HepG2 (cell line): ENCODE data around the gene RPS28. TPM values are rescaled to one million over a fixed set of nuclear protein-coding genes. Genes with fewer than 3 reads are reported as not detected.

Experiments used
- MED13 ChIP-seq: sonication (generic); formaldehyde crosslinking; IDR thresholded peaks from 2 replicates; pipeline ENCODE4 v1.5.0; 2020; ENCODE audit warnings: missing genetic modification reagents
- RFX1 ChIP-seq: fragments of 450-650 bp; IDR thresholded peaks from 2 replicates; pipeline ENCODE4 v1.6.1; 2017
- SOX13 ChIP-seq, 3 experiments: fragments of 450-650 bp in 1 of 3; sonication (generic) in 1 of 3; formaldehyde crosslinking in 1 of 3; IDR thresholded peaks in 2 of 3; conservative IDR thresholded peaks in 1 of 3; 2 replicates each; pipeline versions ENCODE4 v1.5.0 to v1.6.1; 2016 to 2020; ENCODE audit warnings: antibody characterized with exemption in 1 of 3, mild to moderate bottlenecking in 1 of 3, missing compliant biosample characterization in 1 of 3, missing genetic modification reagents in 1 of 3, moderate library complexity in 1 of 3
- TBL1XR1 ChIP-seq: fragments of 150-350 bp; IDR thresholded peaks from 2 replicates; pipeline ENCODE4 v1.6.1; 2014; ENCODE audit warnings: borderline replicate concordance, low read length; ENCODE audit not compliant: partially characterized antibody
- ZFAT ChIP-seq: sonication (generic); formaldehyde crosslinking; conservative IDR thresholded peaks from 2 replicates; pipeline ENCODE4 v1.8.1; 2023; ENCODE audit warnings: missing genetic modification reagents, inconsistent platforms
- polyA plus RNA-seq, 8 experiments: library from polyadenylated mRNA; depleted of rRNA in 3 of 8; stranded (reverse) in 7 of 8; unstranded in 1 of 8; fragments of >200 nt; fragmentation: Illumina TruSeq in 4 of 8; extraction: Trizol in 4 of 8; gene quantifications; 2 replicates each; pipeline versions ENCODE4 v1.2.1 to v1.2.3, GENCODE V29; 2011 to 2016; ENCODE audit warnings: low read depth in 4 of 8, missing spikeins in 1 of 8, mixed read lengths in 1 of 8; ENCODE audit not compliant: insufficient read depth in 1 of 8
- total RNA-seq, 5 experiments: library from RNA; depleted of rRNA; stranded (reverse); fragments of >200 nt; fragmentation: Illumina TruSeq; extraction: Trizol; gene quantifications; 2 replicates each; pipeline ENCODE4 v1.2.3, GENCODE V29; 2016; ENCODE audit warnings: low read depth in 1 of 5
- TF ChIP-seq, protein P1 (sequence below): sonication (generic); formaldehyde crosslinking; IDR thresholded peaks from 2 replicates; pipeline ENCODE4 v1.4.0; 2020; ENCODE audit warnings: missing genetic modification reagents, mild to moderate bottlenecking, borderline replicate concordance
- TF ChIP-seq, protein P2 (sequence below): IDR thresholded peaks from 2 replicates; pipeline ENCODE4 v1.6.1; 2018; ENCODE audit warnings: missing genetic modification reagents, mild to moderate bottlenecking, missing compliant biosample characterization
- TF ChIP-seq, protein P3 (sequence below): sonication (generic); formaldehyde crosslinking; conservative IDR thresholded peaks from 2 replicates; pipeline ENCODE4 v1.4.0; 2020; ENCODE audit warnings: missing genetic modification reagents
- TF ChIP-seq, protein P4 (sequence below): sonication (generic); formaldehyde crosslinking; IDR thresholded peaks from 2 replicates; pipeline ENCODE4 v1.4.0; 2020; ENCODE audit warnings: missing genetic modification reagents
- TF ChIP-seq, protein P5 (sequence below), 2 experiments: IDR thresholded peaks; 2 replicates each; pipeline ENCODE4 v1.6.1; 2011 to 2012; ENCODE audit warnings: low read length in 2 of 2, borderline replicate concordance in 1 of 2, low read depth in 1 of 2, mild to moderate bottlenecking in 1 of 2, moderate library complexity in 1 of 2

The RPS28 gene
- total and polyA plus RNA-seq, 2 of the 13 experiments (the other 11 are each of a cell fraction or from before 2014, with no cell fraction given), result 281 to 545 TPM

DNA sequence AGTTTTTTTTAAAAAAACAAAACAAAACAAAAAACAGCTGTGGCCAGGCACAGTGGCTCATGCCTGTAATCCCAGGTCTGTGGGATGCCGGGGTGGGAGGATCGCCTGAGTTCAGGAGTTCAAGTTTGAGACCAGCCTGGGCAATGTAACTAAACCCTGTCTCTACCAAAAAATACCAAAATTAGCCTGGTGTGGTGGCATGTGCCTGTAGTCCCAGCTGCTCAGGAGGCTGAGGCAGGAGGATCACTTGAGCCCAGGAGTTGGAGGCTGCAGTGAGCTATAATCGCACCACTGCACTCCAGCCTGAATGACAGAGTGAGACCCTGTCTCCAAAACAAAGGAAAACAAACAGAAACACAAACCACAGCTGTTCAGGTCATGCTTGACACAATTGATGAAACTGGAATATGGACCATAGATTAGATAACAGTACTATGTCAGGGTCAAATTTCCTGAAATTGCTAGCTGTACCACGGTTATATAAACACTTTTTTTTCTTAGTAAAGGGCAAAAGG, 35.8 kb downstream of the RPS28 start (continued):
- TF ChIP-seq, protein P1, sequence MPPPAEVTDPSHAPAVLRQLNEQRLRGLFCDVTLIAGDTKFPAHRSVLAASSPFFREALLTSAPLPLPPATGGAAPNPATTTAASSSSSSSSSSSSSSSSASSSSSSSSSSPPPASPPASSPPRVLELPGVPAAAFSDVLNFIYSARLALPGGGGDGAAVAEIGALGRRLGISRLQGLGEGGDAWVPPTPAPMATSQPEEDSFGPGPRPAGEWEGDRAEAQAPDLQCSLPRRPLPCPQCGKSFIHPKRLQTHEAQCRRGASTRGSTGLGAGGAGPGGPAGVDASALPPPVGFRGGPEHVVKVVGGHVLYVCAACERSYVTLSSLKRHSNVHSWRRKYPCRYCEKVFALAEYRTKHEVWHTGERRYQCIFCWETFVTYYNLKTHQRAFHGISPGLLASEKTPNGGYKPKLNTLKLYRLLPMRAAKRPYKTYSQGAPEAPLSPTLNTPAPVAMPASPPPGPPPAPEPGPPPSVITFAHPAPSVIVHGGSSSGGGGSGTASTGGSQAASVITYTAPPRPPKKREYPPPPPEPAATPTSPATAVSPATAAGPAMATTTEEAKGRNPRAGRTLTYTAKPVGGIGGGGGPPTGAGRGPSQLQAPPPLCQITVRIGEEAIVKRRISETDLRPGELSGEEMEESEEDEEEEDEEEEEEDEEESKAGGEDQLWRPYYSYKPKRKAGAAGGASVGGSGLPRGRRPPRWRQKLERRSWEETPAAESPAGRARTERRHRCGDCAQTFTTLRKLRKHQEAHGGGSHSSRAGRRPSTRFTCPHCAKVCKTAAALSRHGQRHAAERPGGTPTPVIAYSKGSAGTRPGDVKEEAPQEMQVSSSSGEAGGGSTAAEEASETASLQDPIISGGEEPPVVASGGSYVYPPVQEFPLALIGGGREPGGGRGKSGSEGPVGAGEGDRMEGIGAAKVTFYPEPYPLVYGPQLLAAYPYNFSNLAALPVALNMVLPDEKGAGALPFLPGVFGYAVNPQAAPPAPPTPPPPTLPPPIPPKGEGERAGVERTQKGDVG (CRISPR knock-in tag), result 0 out of 2 replicates have a peak, but pooled peaks have one; percentile 68
- TF ChIP-seq, protein P2, sequence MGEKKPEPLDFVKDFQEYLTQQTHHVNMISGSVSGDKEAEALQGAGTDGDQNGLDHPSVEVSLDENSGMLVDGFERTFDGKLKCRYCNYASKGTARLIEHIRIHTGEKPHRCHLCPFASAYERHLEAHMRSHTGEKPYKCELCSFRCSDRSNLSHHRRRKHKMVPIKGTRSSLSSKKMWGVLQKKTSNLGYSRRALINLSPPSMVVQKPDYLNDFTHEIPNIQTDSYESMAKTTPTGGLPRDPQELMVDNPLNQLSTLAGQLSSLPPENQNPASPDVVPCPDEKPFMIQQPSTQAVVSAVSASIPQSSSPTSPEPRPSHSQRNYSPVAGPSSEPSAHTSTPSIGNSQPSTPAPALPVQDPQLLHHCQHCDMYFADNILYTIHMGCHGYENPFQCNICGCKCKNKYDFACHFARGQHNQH, result peak; percentile 79; the same call in 1 of the 2 replicates
- TF ChIP-seq, protein P3, sequence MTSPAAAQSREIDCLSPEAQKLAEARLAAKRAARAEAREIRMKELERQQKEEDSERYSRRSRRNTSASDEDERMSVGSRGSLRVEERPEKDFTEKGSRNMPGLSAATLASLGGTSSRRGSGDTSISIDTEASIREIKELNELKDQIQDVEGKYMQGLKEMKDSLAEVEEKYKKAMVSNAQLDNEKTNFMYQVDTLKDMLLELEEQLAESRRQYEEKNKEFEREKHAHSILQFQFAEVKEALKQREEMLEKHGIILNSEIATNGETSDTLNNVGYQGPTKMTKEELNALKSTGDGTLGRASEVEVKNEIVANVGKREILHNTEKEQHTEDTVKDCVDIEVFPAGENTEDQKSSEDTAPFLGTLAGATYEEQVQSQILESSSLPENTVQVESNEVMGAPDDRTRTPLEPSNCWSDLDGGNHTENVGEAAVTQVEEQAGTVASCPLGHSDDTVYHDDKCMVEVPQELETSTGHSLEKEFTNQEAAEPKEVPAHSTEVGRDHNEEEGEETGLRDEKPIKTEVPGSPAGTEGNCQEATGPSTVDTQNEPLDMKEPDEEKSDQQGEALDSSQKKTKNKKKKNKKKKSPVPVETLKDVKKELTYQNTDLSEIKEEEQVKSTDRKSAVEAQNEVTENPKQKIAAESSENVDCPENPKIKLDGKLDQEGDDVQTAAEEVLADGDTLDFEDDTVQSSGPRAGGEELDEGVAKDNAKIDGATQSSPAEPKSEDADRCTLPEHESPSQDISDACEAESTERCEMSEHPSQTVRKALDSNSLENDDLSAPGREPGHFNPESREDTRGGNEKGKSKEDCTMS (CRISPR knock-in tag), result no peak
- TF ChIP-seq MED13 (CRISPR knock-in tag), result 0 out of 2 replicates have a peak, but pooled peaks have one; percentile 30
- peak; percentile 78 for TF ChIP-seq TBL1XR1
- TF ChIP-seq, protein P4, sequence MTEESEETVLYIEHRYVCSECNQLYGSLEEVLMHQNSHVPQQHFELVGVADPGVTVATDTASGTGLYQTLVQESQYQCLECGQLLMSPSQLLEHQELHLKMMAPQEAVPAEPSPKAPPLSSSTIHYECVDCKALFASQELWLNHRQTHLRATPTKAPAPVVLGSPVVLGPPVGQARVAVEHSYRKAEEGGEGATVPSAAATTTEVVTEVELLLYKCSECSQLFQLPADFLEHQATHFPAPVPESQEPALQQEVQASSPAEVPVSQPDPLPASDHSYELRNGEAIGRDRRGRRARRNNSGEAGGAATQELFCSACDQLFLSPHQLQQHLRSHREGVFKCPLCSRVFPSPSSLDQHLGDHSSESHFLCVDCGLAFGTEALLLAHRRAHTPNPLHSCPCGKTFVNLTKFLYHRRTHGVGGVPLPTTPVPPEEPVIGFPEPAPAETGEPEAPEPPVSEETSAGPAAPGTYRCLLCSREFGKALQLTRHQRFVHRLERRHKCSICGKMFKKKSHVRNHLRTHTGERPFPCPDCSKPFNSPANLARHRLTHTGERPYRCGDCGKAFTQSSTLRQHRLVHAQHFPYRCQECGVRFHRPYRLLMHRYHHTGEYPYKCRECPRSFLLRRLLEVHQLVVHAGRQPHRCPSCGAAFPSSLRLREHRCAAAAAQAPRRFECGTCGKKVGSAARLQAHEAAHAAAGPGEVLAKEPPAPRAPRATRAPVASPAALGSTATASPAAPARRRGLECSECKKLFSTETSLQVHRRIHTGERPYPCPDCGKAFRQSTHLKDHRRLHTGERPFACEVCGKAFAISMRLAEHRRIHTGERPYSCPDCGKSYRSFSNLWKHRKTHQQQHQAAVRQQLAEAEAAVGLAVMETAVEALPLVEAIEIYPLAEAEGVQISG (CRISPR knock-in tag), result peak; percentile 60; the same call in 1 of the 2 replicates
- TF ChIP-seq SOX13 (IDR thresholded peaks at IDR 0.05), result peak; percentile 98
- TF ChIP-seq SOX13 (CRISPR knock-in tag; conservative IDR thresholded peaks at IDR 0.05 in 1 of 2, IDR thresholded peaks at IDR 0.05 in 1 of 2), result peak in 1 of 2 experiments; percentile 100; a peak in 2 of 4 replicates
- TF ChIP-seq RFX1, result peak; percentile 68; the same call in 1 of the 2 replicates
- TF ChIP-seq ZFAT (CRISPR knock-in tag), result no peak
- TF ChIP-seq, protein P5, sequence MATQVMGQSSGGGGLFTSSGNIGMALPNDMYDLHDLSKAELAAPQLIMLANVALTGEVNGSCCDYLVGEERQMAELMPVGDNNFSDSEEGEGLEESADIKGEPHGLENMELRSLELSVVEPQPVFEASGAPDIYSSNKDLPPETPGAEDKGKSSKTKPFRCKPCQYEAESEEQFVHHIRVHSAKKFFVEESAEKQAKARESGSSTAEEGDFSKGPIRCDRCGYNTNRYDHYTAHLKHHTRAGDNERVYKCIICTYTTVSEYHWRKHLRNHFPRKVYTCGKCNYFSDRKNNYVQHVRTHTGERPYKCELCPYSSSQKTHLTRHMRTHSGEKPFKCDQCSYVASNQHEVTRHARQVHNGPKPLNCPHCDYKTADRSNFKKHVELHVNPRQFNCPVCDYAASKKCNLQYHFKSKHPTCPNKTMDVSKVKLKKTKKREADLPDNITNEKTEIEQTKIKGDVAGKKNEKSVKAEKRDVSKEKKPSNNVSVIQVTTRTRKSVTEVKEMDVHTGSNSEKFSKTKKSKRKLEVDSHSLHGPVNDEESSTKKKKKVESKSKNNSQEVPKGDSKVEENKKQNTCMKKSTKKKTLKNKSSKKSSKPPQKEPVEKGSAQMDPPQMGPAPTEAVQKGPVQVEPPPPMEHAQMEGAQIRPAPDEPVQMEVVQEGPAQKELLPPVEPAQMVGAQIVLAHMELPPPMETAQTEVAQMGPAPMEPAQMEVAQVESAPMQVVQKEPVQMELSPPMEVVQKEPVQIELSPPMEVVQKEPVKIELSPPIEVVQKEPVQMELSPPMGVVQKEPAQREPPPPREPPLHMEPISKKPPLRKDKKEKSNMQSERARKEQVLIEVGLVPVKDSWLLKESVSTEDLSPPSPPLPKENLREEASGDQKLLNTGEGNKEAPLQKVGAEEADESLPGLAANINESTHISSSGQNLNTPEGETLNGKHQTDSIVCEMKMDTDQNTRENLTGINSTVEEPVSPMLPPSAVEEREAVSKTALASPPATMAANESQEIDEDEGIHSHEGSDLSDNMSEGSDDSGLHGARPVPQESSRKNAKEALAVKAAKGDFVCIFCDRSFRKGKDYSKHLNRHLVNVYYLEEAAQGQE (IDR thresholded peaks at IDR 0.05; ENCODE audit: borderline replicate concordance in 1 of 2, low read depth in 1 of 2, low read length in 2 of 2), result peak in 1 of 2 experiments; percentile 18; a peak in 1 of 4 replicates
